ENCODE results near the gene MIOX. TPM values are rescaled to one million over a fixed set of nuclear protein-coding genes. Genes with fewer than 3 reads are reported as not detected.
A peak's percentile ranks its signal among the peaks of the same experiment; 100 is the strongest.
"Not testable (repeated sequence)": the region's sequence is repeated elsewhere in the genome, so short reads cannot be mapped to it uniquely, and the experiment has no call there.

MIOX gene
- total RNA-seq, 1 donor from 2014 or later = 0.29 TPM

- no peaks in the 10 kb centered on the region for H3K9me3 Mint-ChIP-seq
- intact Hi-C loops (cut with micrococcal nuclease) = loop anchor here (1.0 to 2.0 kb wide), 10 partner anchors 17 to 307 kb away; partner anchors contain the start of genes ADM2, ARSA, CHKB and PPP6R2
- H3K27ac Mint-ChIP-seq = peak within 1 kb of the TSS; percentile 95
Observed at GRCh38 chr22:50507991-50508884, 21.6 kb downstream of the MIOX start, which contains the start of gene NCAPH2. TSS of gene NCAPH2 (plus strand) at chr22:50508224. CDS start at chr22:50508338, 114 bp downstream.

GRCh38 chr22:50508897-50509296 lies 22.2 kb downstream of the MIOX start:
- H3K9me3 Mint-ChIP-seq = no peaks in the 10 kb centered on the region
- peak overlapping the region; percentile 94 for H3K27ac Mint-ChIP-seq
- H3K27me3 Mint-ChIP-seq (ENCODE audit: insufficient read depth) = no peaks in the 10 kb centered on the region
- H3K4me3 Mint-ChIP-seq = peak overlapping the region; percentile 92
- H3K4me1 Mint-ChIP-seq (ENCODE audit: low read depth) = peaks cover 24% of the 10 kb centered on the region
- no peak for DNase-seq (ENCODE audit: low spot score)
- H3K36me3 Mint-ChIP-seq (ENCODE audit: low read depth) = peaks cover 13% of the 10 kb centered on the region
- intact Hi-C loops (cut with micrococcal nuclease) = loop anchor here (1.0 to 2.0 kb wide), 8 partner anchors 16 to 308 kb away; partner anchors contain the start of genes ARSA, CHKB, PPP6R2 and SCO2

More at GRCh38 chr22:50507991-50508884, 21.6 kb downstream of the MIOX start, which contains the start of gene NCAPH2:
- Mint-ChIP-seq H3K27me3 (ENCODE audit: insufficient read depth) (no peaks in the 10 kb centered on the region), H3K4me1 (ENCODE audit: low read depth) (peaks cover 24% of the 10 kb centered on the region), H3K36me3 (ENCODE audit: low read depth) (peaks cover 13% of the 10 kb centered on the region), H3K4me3 (peak within 1 kb of the TSS; percentile 96)
- peak; percentile 97 for DNase-seq (ENCODE audit: low spot score)

GRCh38 chr22:50513175-50513574 lies 26.5 kb downstream of the MIOX start:
- no peak overlapping the region for H3K4me3 Mint-ChIP-seq
- H3K27me3 Mint-ChIP-seq (ENCODE audit: insufficient read depth) = no peaks in the 10 kb centered on the region
- H3K27ac Mint-ChIP-seq = no peak overlapping the region
- H3K36me3 Mint-ChIP-seq (ENCODE audit: low read depth) = peaks cover 20% of the 10 kb centered on the region
- intact Hi-C loops (cut with micrococcal nuclease) = no loop called here
- no peaks in the 10 kb centered on the region for H3K9me3 Mint-ChIP-seq
- H3K4me1 Mint-ChIP-seq (ENCODE audit: low read depth) = peaks cover 37% of the 10 kb centered on the region
- DNase-seq (ENCODE audit: low spot score) = no peak

GRCh38 chr22:50516068-50516467 lies 29.4 kb downstream of the MIOX start:
- intact Hi-C loops (cut with micrococcal nuclease) = no loop called here
- Mint-ChIP-seq H3K27me3 (ENCODE audit: insufficient read depth) (no peaks in the 10 kb centered on the region), H3K9me3 (no peaks in the 10 kb centered on the region), H3K4me3 (no peak overlapping the region), H3K27ac (no peak overlapping the region), H3K4me1 (ENCODE audit: low read depth) (peaks cover 24% of the 10 kb centered on the region), H3K36me3 (ENCODE audit: low read depth) (peaks cover 22% of the 10 kb centered on the region)
- DNase-seq (ENCODE audit: low spot score) = no peak

GRCh38 chr22:50516891-50517290 lies 30.2 kb downstream of the MIOX start:
- intact Hi-C loops (cut with micrococcal nuclease) = no loop called here
- Mint-ChIP-seq H3K27me3 (ENCODE audit: insufficient read depth) (no peaks in the 10 kb centered on the region), H3K36me3 (ENCODE audit: low read depth) (peaks cover 23% of the 10 kb centered on the region)

GRCh38 chr22:50517495-50518260 lies 31.0 kb downstream of the MIOX start:
- Mint-ChIP-seq H3K27ac (no peak overlapping the region), H3K36me3 (ENCODE audit: low read depth) (peaks cover 18% of the 10 kb centered on the region), H3K9me3 (no peaks in the 10 kb centered on the region), H3K27me3 (ENCODE audit: insufficient read depth) (no peaks in the 10 kb centered on the region), H3K4me3 (no peak overlapping the region), H3K4me1 (ENCODE audit: low read depth) (peaks cover 17% of the 10 kb centered on the region)
- no peak for DNase-seq (ENCODE audit: low spot score)
- intact Hi-C loops (cut with micrococcal nuclease) = no loop called here

More at GRCh38 chr22:50516891-50517290, 30.2 kb downstream of the MIOX start:
- Mint-ChIP-seq H3K9me3 (no peaks in the 10 kb centered on the region), H3K27ac (no peak overlapping the region), H3K4me3 (no peak overlapping the region), H3K4me1 (ENCODE audit: low read depth) (peaks cover 24% of the 10 kb centered on the region)
- DNase-seq (ENCODE audit: low spot score) = no peak

- intact Hi-C loops (cut with micrococcal nuclease) = no loop called here
- Mint-ChIP-seq H3K27ac (no peak overlapping the region), H3K9me3 (no peaks in the 10 kb centered on the region), H3K4me1 (ENCODE audit: low read depth) (peaks cover 19% of the 10 kb centered on the region), H3K36me3 (ENCODE audit: low read depth) (peaks cover 18% of the 10 kb centered on the region), H3K4me3 (no peak overlapping the region), H3K27me3 (ENCODE audit: insufficient read depth) (no peaks in the 10 kb centered on the region)
- no peak for DNase-seq (ENCODE audit: low spot score)
Observed at GRCh38 chr22:50518606-50519005, 31.9 kb downstream of the MIOX start.

- H3K27ac Mint-ChIP-seq = no peak overlapping the region
- intact Hi-C loops (cut with micrococcal nuclease) = no loop called here
- H3K36me3 Mint-ChIP-seq (ENCODE audit: low read depth) = peaks cover 18% of the 10 kb centered on the region
- no peak for DNase-seq (ENCODE audit: low spot score)
- H3K9me3 Mint-ChIP-seq = no peaks in the 10 kb centered on the region
- H3K27me3 Mint-ChIP-seq (ENCODE audit: insufficient read depth) = no peaks in the 10 kb centered on the region
- peaks cover 19% of the 10 kb centered on the region for H3K4me1 Mint-ChIP-seq (ENCODE audit: low read depth)
- H3K4me3 Mint-ChIP-seq = no peak overlapping the region
Observed at GRCh38 chr22:50519151-50519550, 32.5 kb downstream of the MIOX start.

GRCh38 chr22:50520184-50520583 lies 33.5 kb downstream of the MIOX start:
- H3K27me3 Mint-ChIP-seq (ENCODE audit: insufficient read depth); H3K4me3 Mint-ChIP-seq; DNase-seq (ENCODE audit: low spot score); H3K27ac Mint-ChIP-seq; intact Hi-C loops (cut with micrococcal nuclease); H3K9me3 Mint-ChIP-seq: not testable (repeated sequence)
- Mint-ChIP-seq H3K36me3 (ENCODE audit: low read depth) (peaks cover 23% of the 10 kb centered on the region), H3K4me1 (ENCODE audit: low read depth) (peaks cover 18% of the 10 kb centered on the region)

- peaks cover 13% of the 10 kb centered on the region for H3K4me1 Mint-ChIP-seq (ENCODE audit: low read depth)
- H3K27me3 Mint-ChIP-seq (ENCODE audit: insufficient read depth) = no peaks in the 10 kb centered on the region
- H3K36me3 Mint-ChIP-seq (ENCODE audit: low read depth) = peaks cover 19% of the 10 kb centered on the region
- no peaks in the 10 kb centered on the region for H3K9me3 Mint-ChIP-seq
- no peak overlapping the region for H3K4me3 Mint-ChIP-seq
- H3K27ac Mint-ChIP-seq = no peak overlapping the region
- intact Hi-C loops (cut with micrococcal nuclease) = no loop called here
- DNase-seq (ENCODE audit: low spot score) = no peak
Observed at GRCh38 chr22:50520826-50521453, 34.3 kb downstream of the MIOX start.

- Mint-ChIP-seq H3K4me1 (ENCODE audit: low read depth) (peaks cover 13% of the 10 kb centered on the region), H3K36me3 (ENCODE audit: low read depth) (peaks cover 18% of the 10 kb centered on the region), H3K4me3 (no peak overlapping the region), H3K27me3 (ENCODE audit: insufficient read depth) (no peaks in the 10 kb centered on the region), H3K27ac (no peak overlapping the region), H3K9me3 (no peaks in the 10 kb centered on the region)
- DNase-seq (ENCODE audit: low spot score) = no peak
- intact Hi-C loops (cut with micrococcal nuclease) = no loop called here
Observed at GRCh38 chr22:50521710-50522109, 35.1 kb downstream of the MIOX start.

GRCh38 chr22:50522208-50522805 lies 35.6 kb downstream of the MIOX start:
- Mint-ChIP-seq H3K4me3 (peak overlapping the region; percentile 39), H3K27ac (no peak overlapping the region)
- intact Hi-C loops (cut with micrococcal nuclease) = no loop called here

More at GRCh38 chr22:50522208-50522805, 35.6 kb downstream of the MIOX start:
- DNase-seq (ENCODE audit: low spot score) = no peak
- peaks cover 18% of the 10 kb centered on the region for H3K4me1 Mint-ChIP-seq (ENCODE audit: low read depth)
- peaks cover 15% of the 10 kb centered on the region for H3K36me3 Mint-ChIP-seq (ENCODE audit: low read depth)
- no peaks in the 10 kb centered on the region for H3K27me3 Mint-ChIP-seq (ENCODE audit: insufficient read depth)
- H3K9me3 Mint-ChIP-seq = no peaks in the 10 kb centered on the region

Measured in activated T-helper 1 cell treated with anti-CD3 and anti-CD28 coated beads, Interleukin-12 subunit alpha, Interleukin-12 subunit beta, Interleukin-2, Interleukin-4 antibody, amounts not matched to agents 30 ng/mL and 10 ng/mL and 1 ng/mL, durations not matched to agents 14 hours and 24 hours and 36 hours (primary cell).